Measurements from ENCODE around the gene SH3RF1. TPM values are rescaled to one million over a fixed set of nuclear protein-coding genes. Genes with fewer than 3 reads are reported as not detected.

The SH3RF1 gene
- total RNA-seq, 1 experiment from 2014 or later = 5.8 TPM

GRCh38 chr4:169250796-169251195 lies 20.0 kb downstream of the SH3RF1 start:
- Histone ChIP-seq H3K4me3 (no peak overlapping the region), H3K27ac (no peak overlapping the region), H3K9me3 (replicated peaks) (no peaks in the 10 kb centered on the region), H3K36me3 (no peaks in the 10 kb centered on the region), H3K27me3 (no peaks in the 10 kb centered on the region), H3K4me1 (peaks cover 32% of the 10 kb centered on the region)
- no peak for DNase-seq

DNA sequence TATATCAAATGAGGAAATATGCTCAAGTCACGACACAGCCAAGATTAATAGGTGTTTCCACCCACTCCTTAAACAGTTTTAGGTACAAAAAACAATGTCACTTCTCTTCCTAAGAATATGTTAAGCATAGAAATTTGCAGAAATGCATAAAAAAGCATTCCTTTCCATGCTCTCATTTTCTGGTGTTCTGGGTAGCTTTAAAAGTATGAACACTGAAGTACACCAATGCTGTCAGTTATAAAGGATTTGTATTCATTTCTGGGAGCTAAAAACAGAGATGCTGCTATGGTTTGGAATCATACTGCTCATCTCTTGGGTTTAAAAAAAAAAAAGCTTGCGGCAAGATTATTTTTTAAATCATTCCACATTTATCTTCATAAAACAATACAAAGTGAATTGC lies 20.8 kb downstream of the SH3RF1 start:
- H3K27ac ChIP-seq = no peak overlapping the region

DNA sequence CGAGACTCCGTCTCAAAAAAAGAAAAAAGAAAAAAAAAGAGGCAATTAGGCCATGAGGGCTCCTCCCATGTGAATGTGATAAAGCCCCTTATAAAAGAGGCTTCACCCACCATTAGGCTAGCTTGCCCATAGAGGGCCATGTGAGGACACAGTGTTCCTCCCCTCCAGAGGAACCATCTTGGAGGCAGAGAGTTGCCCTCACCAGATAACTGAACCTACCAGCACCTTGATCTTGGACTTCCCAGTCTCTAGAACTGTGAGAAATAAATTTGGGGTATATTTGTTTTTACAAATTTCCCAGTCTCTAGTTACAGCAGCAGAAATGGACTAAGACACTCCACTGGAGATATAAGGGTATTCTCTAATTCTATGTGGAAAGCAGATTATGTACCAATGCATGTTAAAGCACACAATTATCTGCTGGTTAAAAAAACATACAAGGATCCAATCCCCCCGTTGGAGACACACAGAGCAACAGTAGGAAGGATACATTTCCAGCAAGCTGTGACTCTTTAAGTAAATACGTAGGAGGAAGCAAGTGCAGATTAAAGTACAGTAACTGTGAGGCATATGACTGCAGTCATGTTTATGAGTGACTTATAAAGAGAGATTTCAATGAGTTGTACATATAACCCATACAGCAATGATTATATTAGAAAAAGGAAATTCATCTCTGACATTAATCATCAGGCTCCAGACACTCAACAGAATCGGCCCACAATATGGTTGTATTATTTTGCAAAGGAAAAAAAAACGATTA lies 21.4 kb downstream of the SH3RF1 start:
- no peaks in the 10 kb centered on the region for H3K9me3 ChIP-seq (replicated peaks)
- peaks cover 26% of the 10 kb centered on the region for H3K4me1 ChIP-seq
- DNase-seq = no peak
- H3K27me3 ChIP-seq = no peaks in the 10 kb centered on the region
- H3K27ac ChIP-seq = no peak overlapping the region
- no peak overlapping the region for H3K4me3 ChIP-seq
- H3K36me3 ChIP-seq = no peaks in the 10 kb centered on the region

More for the DNA sequence above, 20.8 kb downstream of the SH3RF1 start:
- Histone ChIP-seq H3K9me3 (replicated peaks) (no peaks in the 10 kb centered on the region), H3K27me3 (no peaks in the 10 kb centered on the region), H3K4me3 (no peak overlapping the region), H3K4me1 (peaks cover 32% of the 10 kb centered on the region), H3K36me3 (no peaks in the 10 kb centered on the region)
- DNase-seq = no peak

DNA sequence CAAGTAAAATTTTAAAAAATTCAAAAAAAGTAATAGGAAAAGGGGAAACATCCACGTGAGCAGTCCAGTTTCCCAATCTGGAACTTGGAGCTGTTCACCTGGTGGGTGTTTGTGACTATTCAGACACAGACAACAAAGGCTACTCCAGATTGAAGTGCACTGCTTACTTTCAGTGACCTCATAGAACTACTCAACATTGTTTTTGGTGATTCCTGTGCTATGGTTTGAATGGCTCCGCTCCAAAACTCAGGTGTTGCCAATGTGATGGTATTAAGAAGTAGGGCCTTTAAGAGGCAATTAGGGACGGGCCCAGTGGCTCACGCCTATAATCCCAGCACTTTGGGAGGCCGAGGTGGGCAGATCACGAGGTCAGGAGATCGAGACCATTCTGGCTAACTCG lies 22.1 kb downstream of the SH3RF1 start:
- H3K4me1 ChIP-seq = peaks cover 19% of the 10 kb centered on the region
- H3K27ac ChIP-seq = no peak overlapping the region
- no peak overlapping the region for H3K4me3 ChIP-seq
- no peaks in the 10 kb centered on the region for H3K27me3 ChIP-seq
- no peak for DNase-seq
- no peaks in the 10 kb centered on the region for H3K36me3 ChIP-seq
- H3K9me3 ChIP-seq (replicated peaks) = no peaks in the 10 kb centered on the region

DNA sequence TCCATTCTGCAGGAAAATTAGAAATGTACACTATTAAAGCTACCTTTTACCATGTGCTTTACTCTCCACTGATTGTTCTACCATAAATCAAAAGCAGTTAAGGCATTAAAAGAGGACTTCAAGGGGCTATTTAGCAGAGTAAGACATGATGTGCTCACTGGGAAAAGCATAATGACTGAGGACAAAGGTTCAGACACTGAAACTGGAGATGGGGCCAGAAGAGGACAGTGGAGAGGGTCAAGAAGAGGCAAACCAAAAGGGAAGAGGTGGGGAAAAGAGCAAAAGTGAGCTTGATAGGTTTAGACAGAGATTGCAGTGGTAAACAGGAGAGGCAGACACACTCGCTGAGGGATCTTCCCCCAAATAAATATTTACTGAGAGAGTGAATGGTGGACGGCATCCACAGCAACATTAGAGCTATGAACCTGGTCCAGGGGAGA lies 23.8 kb downstream of the SH3RF1 start:
- no peak overlapping the region for H3K4me3 ChIP-seq
- peaks cover 9% of the 10 kb centered on the region; the same call in 1 of the 2 replicates for H3K4me1 ChIP-seq
- no peaks in the 10 kb centered on the region for H3K36me3 ChIP-seq
- DNase-seq = no peak
- H3K9me3 ChIP-seq (replicated peaks) = no peaks in the 10 kb centered on the region
- H3K27me3 ChIP-seq = no peaks in the 10 kb centered on the region
- no peak overlapping the region for H3K27ac ChIP-seq

DNA sequence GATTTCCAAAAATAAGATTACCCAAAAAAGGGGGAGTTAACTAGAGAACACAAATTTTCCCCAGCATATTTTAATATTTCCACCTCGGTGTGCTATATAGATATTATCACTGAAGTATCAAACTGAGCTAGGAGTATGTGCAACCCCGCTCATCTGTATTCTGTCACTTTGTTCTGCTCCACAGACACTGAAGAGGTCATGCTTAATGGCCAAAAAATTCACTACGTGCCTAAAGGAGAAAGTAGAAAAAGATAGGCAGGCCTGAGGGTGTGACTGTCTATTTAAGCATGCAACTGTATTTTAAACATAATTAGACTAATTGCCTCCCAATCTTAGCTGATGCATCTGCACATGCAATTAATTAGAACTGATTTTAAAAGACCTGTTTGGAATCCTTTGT lies 24.5 kb downstream of the SH3RF1 start:
- Histone ChIP-seq H3K4me1 (peaks cover 2% of the 10 kb centered on the region; the same call in 1 of the 2 replicates), H3K27ac (no peak overlapping the region), H3K36me3 (no peaks in the 10 kb centered on the region), H3K9me3 (replicated peaks) (no peaks in the 10 kb centered on the region), H3K27me3 (no peaks in the 10 kb centered on the region), H3K4me3 (no peak overlapping the region)
- DNase-seq = no peak

DNA sequence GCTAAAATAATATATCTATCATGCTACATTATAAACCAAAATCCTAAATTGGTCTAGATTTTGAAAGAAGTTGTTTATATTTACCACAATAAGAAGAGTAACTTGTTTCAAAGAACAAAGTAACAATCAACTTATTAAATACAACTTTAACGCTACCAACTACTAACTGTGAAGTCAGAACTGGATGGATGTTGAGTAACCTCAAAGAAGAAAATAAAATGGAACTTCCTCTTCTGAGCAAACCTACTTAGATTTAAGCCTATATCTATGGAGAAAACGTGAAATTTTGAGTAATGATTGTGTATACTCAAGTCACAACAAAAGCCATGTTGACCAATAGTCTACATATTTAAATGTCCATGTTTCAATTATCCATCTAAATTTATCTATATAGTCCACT lies 25.7 kb downstream of the SH3RF1 start:
- no peak for DNase-seq
- H3K27ac ChIP-seq = no peak overlapping the region
- no peaks in the 10 kb centered on the region for H3K36me3 ChIP-seq
- no peaks in the 10 kb centered on the region for H3K9me3 ChIP-seq (replicated peaks)
- no peaks in the 10 kb centered on the region for H3K27me3 ChIP-seq
- H3K4me1 ChIP-seq = no peaks in the 10 kb centered on the region
- H3K4me3 ChIP-seq = no peak overlapping the region

GRCh38 chr4:169243825-169244609 lies 26.7 kb downstream of the SH3RF1 start:
- DNase-seq = no peak

DNA sequence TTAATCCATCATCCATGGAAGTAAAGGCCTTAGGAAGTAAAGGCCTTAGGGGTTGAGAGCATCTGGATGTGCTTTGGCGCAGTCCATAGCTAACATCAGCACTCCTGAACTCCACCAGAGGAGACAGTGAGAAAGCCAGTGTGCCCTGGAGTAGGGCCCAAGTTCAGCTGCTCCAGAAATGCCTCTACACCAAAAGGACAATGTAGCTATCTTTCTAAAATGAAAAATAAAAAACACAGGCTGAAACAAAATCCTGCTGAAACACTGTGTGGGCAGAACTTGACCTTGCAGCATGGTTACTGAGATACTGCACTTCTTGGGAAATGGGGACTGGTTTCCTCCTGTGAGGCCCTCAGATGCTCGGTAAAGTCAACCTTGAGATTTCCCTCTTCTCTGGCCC lies 29.3 kb downstream of the SH3RF1 start:
- H3K4me3 ChIP-seq = no peak overlapping the region
- no peaks in the 10 kb centered on the region for H3K4me1 ChIP-seq
- H3K9me3 ChIP-seq (replicated peaks) = no peaks in the 10 kb centered on the region
- DNase-seq = no peak
- H3K27ac ChIP-seq = no peak overlapping the region
- no peaks in the 10 kb centered on the region for H3K27me3 ChIP-seq
- no peaks in the 10 kb centered on the region for H3K36me3 ChIP-seq

More at GRCh38 chr4:169243825-169244609, 26.7 kb downstream of the SH3RF1 start:
- no peak overlapping the region for H3K27ac ChIP-seq
- no peaks in the 10 kb centered on the region for H3K4me1 ChIP-seq
- H3K27me3 ChIP-seq = no peaks in the 10 kb centered on the region
- H3K4me3 ChIP-seq = no peak overlapping the region
- H3K36me3 ChIP-seq = no peaks in the 10 kb centered on the region
- H3K9me3 ChIP-seq (replicated peaks) = no peaks in the 10 kb centered on the region

- no peak overlapping the region for H3K4me3 ChIP-seq
- no peaks in the 10 kb centered on the region for H3K36me3 ChIP-seq
- no peak for DNase-seq
- H3K9me3 ChIP-seq (replicated peaks) = no peaks in the 10 kb centered on the region
- H3K27me3 ChIP-seq = no peaks in the 10 kb centered on the region
- no peaks in the 10 kb centered on the region for H3K4me1 ChIP-seq
- no peak overlapping the region for H3K27ac ChIP-seq
These were observed 31.4 kb downstream of the SH3RF1 start for GRCh38 chr4:169239221-169239905.

- Histone ChIP-seq H3K27ac (no peak overlapping the region), H3K36me3 (no peaks in the 10 kb centered on the region), H3K27me3 (no peaks in the 10 kb centered on the region), H3K4me3 (no peak overlapping the region), H3K4me1 (no peaks in the 10 kb centered on the region), H3K9me3 (replicated peaks) (no peaks in the 10 kb centered on the region)
- no peak for DNase-seq
These were observed 32.3 kb downstream of the SH3RF1 start for GRCh38 chr4:169238445-169238844.

DNA sequence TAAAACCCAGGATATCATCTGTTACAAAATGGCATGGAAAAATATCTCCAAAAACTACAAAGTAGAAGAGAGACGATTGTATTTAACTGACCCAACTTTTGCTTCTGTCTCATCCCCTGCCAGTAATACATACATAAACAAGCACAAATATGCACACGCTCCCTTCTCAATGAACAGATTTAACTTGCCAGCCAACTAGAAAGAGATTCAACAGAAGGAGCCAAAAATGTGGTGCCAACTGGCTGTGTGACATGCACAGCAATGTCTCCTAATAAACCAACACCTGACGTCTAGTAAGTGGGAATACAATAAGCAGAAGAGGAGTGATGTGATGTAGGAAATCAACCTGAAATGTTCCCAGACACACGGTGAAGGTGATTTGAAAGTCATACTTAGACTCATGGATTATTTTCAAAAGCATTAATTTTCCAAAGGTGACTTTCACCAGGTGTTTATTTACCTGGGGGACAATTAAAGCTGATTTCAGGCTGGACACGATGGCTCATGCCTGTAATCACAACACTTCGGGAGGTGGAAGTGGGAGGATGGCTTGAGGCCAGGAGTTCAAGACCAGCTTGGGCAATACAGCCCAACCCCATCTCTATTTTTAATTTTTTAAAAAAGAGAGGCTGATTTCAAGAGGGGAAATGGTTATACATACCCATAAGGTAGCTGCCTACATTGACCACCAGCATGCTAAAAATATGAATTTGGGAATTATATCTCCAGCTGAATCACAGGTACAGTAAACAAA lies 33.7 kb downstream of the SH3RF1 start:
- Histone ChIP-seq H3K36me3 (no peaks in the 10 kb centered on the region), H3K4me3 (no peak overlapping the region), H3K4me1 (no peaks in the 10 kb centered on the region), H3K27ac (no peak overlapping the region), H3K27me3 (no peaks in the 10 kb centered on the region), H3K9me3 (replicated peaks) (no peaks in the 10 kb centered on the region)
- no peak for DNase-seq

DNA sequence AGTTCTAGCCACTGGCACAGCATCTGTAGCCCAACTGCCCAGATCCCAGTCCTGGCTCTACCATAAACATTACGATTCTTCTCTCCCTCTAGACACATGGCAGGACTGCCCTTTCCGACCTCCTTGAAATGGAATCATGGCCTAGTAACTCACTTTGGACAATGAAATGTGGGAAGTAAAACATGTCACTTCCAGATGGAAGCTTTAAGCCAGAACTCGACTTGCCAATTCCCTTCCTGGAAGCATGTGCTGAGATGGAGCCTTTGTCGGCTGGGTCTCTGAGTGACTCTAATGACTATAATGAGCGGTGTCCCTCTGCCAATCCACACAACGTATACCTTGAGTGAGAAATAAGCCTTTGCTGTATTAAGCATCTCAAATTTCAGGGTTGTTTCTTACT lies 34.7 kb downstream of the SH3RF1 start:
- H3K27me3 ChIP-seq = no peaks in the 10 kb centered on the region

GRCh38 chr4:169234137-169234855 lies 36.5 kb downstream of the SH3RF1 start:
- no peak for DNase-seq
- no peak overlapping the region for H3K4me3 ChIP-seq
- H3K36me3 ChIP-seq = no peaks in the 10 kb centered on the region
- H3K4me1 ChIP-seq = no peaks in the 10 kb centered on the region
- H3K9me3 ChIP-seq (replicated peaks) = no peaks in the 10 kb centered on the region
- H3K27me3 ChIP-seq = no peaks in the 10 kb centered on the region
- H3K27ac ChIP-seq = no peak overlapping the region

More for the DNA sequence above, 34.7 kb downstream of the SH3RF1 start:
- Histone ChIP-seq H3K4me1 (no peaks in the 10 kb centered on the region), H3K4me3 (no peak overlapping the region), H3K36me3 (no peaks in the 10 kb centered on the region), H3K9me3 (replicated peaks) (no peaks in the 10 kb centered on the region), H3K27ac (no peak overlapping the region)
- DNase-seq = no peak
